ENCODE measurements around the gene GHR.

DNA sequence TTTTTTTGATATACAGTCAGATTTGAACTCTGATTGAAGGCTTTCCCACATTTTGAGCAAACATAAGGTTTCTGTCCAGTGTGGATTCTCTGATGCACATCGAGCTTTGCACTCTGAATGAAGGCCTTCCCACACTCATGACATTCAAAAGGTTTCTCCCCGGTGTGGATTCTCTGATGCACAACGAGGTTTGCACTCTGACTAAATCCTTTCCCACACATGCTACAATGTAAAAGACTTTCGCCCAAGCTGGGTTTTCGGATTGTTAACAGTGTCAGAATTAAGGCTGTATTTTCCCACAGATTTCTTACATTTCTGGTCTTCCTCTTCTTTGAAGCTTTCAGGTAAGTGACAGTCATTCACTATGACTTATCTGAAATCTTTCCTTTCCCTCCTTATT is 44.3 kb downstream of the GHR start:
- TF ChIP-seq, protein P1, sequence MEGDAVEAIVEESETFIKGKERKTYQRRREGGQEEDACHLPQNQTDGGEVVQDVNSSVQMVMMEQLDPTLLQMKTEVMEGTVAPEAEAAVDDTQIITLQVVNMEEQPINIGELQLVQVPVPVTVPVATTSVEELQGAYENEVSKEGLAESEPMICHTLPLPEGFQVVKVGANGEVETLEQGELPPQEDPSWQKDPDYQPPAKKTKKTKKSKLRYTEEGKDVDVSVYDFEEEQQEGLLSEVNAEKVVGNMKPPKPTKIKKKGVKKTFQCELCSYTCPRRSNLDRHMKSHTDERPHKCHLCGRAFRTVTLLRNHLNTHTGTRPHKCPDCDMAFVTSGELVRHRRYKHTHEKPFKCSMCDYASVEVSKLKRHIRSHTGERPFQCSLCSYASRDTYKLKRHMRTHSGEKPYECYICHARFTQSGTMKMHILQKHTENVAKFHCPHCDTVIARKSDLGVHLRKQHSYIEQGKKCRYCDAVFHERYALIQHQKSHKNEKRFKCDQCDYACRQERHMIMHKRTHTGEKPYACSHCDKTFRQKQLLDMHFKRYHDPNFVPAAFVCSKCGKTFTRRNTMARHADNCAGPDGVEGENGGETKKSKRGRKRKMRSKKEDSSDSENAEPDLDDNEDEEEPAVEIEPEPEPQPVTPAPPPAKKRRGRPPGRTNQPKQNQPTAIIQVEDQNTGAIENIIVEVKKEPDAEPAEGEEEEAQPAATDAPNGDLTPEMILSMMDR (conservative IDR thresholded peaks at IDR 0.05; ENCODE audit: low read depth, low read length): no peak
- no peak for TF ChIP-seq EZH2 (IDR thresholded peaks at IDR 0.05; ENCODE audit: low read length, unreplicated experiment)

Measured in PC-3 (cell line).